Activated CD4-positive, alpha-beta T cell treated with anti-CD3 and anti-CD28 coated beads, Interleukin-2, amount 50 U/mL, for 1 hour (primary cell): ENCODE measurements around the gene MCTP1.

Source experiments
- DNase-seq: peaks from one replicate; pipeline ENCODE4 v3.0.0-alpha.2; 2020

MCTP1 gene

DNA sequence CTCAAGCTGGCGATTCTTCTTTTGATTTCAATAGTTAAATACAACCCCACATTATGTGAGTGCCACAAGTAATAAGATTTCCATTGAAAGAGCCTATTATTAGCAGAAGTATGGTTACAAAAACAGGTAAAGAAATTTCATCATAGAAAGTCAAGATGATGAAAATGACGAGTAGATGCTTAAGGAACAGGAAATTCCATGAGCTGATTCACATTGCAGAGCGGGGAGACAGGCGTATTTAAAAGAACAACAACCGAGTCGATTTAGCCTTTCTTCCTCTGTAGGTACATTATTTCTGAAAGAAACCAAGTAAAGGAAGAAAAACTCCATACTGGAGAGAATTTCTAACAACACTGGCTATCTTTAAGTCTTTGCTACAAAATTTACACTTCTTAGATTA lies 356.0 kb downstream of the MCTP1 start:
- no peak for DNase-seq

DNA sequence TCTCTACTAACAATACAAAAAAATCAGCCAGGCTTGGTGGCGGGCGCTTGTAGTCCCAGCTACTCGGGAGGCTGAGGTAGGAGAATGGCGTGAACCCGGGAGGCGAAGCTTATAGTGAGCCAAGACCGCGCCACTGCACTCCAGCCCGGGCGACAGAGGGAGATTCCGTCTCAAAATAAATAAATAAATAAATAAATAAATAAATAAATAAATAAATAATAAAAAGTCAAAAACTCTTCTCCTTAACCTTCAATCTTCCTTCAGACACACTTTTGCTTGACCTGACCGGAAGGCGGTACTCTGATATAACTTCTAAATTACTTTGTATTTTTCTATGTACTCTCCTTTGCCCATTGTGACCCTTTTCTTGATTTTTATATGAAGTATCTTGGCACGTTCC lies 364.3 kb downstream of the MCTP1 start:
- DNase-seq, result no peak

DNA sequence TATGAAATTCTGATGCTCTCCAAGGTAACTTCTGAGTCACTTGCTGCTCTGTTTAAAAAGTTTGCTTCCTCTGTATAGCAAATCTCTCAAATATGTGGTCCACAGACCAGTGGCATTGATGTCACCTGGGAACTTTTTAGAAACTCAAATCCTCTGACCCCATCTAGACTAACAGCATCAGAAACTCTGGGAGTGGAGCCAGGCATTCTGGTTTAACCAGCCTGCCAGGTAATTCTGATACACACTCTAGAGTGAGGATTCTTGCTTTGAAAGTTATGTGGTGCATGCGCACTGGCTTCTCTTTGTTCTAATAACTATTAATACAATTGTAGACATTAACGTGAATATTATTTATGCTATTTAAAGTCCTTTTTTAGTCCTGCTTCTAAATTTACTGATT lies 368.3 kb downstream of the MCTP1 start:
- no peak for DNase-seq

DNA sequence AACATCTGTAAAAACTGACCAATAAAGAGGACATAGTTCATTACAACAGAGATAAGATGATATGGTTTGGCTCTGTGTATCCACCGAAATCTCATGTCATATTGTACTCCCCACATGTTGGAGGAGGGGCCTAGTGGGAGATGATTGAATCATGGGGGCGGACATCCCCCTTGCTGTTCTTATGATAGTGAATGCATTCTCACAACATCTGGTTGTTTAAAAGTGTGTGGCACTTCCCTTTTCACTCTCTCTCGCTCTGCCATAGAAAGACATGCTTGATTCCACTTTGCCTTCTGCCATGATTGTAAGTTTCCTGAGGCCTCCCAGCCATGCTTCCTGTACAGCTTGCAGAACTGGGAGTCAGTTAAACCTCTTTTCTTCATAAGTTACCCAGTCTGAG lies 373.6 kb downstream of the MCTP1 start:
- no peak for DNase-seq

DNA sequence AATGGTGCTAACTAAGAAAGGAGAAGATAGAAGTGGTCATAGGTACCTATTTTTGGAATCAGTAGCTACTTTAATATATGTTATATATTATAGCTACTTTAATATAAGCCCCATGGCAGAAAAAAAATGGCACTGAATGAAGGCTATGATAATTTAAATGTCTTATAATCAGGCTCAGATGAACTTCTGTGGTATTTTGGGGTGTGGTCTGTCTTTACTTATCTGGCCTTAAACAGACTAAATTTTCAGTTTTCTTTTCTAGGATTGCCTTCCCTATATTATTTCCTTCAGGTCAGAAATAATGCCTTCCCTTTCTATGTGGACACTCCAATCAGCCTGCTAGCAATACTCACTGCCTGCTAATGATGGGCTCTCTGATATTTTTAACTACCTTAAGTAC lies 374.2 kb downstream of the MCTP1 start:
- no peak for DNase-seq

DNA sequence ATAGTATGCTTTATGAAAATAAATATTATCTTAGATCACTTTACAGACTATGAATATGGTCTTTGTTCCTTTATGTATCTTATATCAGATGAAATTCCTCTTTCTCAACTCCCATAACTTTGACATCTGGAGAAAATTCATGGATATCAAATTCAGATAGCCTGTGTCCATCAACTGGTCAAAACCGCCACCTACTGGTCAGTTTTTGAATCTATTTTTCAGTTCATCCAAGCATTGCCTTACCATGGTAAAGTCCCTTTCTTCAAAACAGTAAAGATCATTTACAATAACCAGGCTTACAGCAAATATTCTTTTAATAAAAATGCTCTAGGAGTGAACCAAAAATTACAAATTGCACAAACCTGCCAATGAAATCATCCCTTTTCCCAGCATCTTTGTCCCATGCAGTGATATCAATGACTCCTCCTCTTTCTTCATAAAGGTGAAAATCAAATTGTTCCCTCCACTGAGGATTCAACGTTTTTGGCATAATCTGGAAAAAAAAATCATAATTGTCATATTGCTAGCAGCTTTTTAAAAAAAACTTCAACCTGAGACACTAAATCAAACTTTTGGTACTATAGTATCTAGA lies 375.9 kb downstream of the MCTP1 start:
- DNase-seq, result no peak

DNA sequence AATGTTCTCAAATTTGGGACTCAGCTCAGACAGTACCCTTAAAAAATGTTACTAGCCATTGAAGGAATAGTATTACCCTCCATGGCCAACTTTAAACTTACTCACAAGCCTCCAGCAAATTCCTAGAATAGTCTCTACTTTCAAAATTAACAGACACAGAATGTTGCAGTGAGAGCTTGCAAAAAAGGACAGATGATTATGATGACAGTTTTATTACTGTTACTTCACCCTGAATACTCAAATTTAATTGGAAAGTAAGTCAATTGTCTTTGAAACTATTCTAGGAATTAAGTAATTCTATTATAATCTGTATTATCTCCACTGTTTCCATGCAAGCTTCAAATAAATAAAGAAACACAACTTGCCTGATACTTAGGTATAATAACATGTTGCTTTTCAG lies 378.1 kb downstream of the MCTP1 start:
- no peak for DNase-seq

DNA sequence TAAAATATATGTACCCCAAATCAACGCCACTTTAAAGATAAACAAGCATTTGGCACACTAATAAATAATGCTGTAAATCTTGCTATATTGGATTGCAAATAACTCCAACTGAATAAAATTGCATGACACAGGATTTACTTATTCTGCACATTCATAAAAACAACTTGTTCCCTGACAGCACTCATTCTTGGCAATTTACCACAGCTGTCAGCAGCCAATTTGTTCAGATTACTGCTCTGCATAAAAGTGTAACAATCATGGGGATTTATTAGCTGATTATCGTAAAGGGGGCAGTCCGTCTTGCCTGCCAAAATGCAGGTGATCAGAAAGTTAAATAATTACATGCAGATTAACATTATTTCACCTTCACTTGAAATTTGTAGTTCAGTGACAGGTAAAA lies 381.2 kb downstream of the MCTP1 start:
- no peak for DNase-seq

DNA sequence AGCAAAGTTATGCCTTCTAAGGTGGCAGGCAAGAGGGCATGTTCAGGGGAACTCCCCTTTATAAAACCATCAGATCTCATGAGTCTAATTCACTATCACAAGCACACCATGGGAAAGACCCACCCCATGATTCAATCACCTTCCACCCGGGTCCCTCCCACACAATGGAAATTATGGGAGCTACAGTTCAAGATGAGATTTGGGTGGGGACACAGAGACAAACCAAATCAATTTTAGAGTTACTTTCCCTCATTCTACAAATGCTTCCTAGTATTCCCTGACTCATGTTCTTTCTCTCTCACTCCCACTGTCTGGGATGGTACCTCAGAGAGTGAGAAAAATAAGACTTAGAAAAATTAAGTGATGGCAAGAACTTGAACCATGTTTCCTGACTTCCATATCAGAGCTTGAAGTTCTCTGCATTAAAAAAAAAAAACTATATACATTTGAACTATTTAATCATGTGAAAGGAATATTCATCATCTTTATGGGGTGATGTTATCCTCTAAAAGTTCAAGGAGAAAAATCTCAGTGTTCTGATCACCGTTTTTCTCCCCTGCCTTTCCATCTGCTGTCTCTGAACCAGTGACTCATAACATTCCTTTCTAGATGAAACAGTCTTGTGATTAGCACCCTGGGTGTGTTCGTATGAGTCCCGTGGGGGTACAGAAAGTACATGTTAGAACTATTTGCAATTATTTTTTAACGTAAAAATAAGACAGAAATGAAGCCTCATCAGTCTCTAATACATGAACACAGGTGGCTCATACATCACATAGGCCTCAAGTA lies 383.5 kb downstream of the MCTP1 start:
- DNase-seq, result no peak

DNA sequence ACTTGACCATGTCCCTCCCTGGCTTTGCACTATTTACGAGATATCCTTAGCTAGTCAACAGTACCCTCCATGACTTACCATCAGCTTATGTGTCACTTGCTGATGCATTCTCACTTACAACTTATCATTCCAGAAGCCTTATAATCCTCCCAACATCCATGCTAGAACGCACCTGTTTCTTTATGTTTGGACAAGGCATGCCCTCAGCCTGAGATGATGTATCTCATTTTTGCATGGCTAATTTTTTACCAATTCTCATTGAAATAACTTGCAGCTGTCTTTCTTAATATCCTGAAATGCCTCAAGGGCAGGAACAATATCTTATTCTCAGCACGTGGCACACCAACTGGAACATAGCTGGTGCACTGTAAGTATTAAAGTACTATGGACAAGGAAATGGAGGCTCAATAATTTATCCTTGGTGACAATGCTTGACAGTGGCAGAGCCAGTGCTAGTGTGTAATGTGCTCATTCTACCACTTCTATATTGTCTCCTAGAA lies 384.8 kb downstream of the MCTP1 start:
- DNase-seq, result no peak

DNA sequence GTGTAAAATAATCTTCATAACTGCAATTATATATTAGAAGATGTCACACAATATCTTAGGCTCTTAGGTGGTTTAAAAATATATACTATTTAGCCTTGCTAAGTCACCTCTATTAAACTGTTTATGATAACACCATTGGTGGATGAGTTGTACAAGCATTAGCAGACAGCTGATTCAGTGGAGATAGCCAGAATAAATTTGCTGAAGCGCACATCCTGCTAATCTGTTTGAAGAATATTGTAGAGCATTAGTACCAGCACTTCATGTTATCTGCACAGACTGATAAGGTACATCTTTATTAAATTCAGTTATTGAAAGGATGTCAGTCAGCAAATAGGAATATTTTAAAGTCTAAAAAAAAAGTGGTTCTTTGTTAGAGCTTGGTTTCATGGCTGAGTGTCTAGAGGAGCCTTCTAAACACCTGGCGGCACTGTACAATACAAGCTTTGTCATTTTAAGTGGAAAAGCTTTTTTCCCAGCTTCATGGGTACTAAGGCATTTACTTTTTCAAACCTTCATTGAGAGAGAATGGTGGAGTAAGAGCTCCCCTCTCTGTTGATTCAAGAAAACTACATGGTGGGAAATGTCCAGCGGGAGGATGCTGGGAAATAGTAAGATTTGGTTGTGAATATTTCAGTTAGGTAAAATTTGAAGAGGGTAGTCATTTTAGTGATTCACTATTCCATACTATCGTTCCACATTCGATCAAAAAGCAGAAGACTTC lies 391.3 kb downstream of the MCTP1 start:
- no peak for DNase-seq

DNA sequence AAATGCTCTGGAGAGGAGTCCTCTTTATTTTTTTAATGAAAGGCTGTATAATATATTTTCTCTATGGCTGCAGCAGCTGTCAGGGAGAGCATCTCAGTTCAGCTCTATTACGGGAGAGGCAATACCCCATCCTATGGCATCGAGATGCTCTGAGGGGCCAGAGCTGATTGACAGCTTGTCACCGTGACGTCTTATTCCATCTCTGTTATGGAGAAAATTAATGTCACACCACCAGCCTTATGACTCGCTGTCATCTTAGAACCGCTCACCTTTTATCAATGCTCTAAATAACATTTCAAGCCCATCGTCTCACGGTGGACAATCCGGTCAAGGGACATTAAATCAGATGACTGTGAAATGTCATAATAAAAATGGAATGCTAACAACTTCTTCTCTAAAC lies 392.9 kb downstream of the MCTP1 start:
- DNase-seq, result no peak

DNA sequence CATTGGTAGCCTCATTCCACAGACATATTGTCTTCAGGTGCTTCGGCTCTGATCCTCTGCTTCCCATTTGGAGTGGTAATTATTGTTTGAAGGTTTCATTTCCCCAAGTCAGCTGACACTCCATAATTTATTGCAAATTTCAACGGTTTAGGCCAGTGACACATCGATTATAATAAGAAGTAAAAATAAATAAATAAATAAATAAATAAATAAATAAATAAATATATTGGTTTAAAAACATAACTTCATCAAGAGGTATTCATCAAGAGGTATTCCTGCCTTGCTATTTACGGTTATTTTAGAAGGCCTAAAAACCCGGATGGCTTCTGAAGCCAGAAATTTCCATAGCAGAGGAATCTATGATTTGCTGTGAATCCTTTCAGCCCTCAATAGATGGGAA lies 393.3 kb downstream of the MCTP1 start:
- DNase-seq, result no peak

DNA sequence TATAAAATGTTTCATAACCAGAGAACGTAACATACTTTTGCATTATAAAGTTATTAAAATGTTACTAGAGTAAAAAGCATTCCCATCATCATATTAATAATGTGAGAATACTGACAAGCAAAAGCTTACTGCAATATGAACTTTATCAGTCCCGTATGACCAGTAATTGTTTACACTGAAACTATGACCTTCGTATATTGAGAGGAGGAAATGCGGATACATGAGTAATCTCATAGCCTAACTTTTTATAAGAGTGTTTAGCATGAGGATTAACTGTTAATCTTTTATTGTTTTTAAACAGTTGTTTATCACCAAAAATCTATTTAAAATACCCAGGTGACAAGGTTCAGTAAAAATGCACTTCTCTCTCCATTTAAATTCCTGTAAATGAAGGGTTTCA lies 394.0 kb downstream of the MCTP1 start:
- no peak for DNase-seq

DNA sequence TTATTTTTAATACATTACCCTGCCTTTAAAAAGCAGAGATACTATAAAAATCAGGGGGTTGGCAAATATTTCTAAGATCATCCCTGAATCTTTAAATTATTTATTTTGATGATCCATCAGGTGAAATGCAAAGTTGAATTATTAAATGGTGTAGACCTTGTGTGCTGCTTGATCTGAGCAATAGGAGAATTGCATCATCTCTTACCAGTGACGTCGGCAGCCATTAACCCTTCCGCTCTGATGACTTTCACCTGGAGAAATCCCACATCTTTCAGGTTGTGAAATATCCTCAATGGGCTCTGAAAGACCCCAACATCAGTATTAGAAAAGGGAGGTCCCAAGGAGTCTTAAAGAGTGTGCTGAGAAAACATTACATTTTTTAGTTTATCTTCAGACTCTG lies 396.2 kb downstream of the MCTP1 start:
- no peak for DNase-seq

DNA sequence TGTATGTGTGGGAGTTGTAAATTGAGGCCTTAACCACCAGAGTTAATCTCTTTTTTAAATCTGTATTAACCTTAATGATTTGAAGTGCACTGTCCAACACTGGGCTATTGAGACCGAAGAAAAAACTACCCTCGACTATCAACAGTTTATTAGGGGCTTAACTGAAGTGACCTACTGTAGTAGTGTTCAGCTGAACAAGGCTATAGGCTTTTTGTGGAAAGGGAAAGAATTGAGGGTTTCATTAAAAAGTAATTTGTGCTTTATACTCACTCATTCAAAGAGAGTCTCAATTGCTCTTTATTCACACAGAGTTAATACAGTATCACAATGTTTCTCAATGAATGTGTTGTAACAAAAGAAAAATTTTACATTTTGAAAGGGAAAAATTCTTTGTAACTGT lies 399.0 kb downstream of the MCTP1 start:
- no peak for DNase-seq

DNA sequence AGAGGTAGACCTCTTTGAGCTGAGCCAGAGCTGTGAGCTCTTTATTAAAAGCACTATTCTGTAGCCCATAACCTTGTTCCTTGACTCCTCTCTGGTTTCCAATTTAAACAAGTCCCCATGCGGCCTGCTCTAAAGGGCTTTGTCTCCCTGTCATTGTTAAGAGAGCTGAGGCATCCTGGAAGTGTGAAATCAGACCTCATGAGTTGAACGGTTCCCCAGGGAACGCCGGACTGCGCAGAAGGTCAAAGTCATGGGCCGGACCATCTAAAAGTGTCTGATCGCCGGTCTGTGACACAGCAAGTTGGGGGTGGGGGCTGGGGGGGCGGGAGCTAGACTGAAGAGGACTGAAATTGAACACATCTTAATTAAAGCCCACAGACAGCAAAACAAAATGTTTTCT lies 400.6 kb downstream of the MCTP1 start:
- DNase-seq, result no peak

DNA sequence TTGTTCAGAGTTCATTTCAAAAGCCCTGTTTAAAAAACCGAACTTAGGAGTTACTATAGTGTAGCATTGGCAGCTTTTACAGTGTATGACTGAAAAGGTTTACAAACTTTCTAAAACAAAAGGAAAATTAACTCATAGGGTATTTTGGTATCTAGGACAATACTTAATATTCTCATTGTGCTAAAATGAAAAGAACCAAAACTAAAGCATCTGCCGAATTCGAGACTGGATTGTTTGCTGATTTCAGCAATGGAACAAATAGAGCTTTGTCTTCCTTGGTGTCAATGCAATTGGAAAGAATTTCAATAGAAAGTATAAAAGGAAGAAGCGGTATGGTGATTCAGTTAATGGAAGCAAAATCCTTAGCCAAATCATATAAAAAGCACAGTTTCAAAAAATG lies 412.4 kb downstream of the MCTP1 start:
- DNase-seq, result no peak

DNA sequence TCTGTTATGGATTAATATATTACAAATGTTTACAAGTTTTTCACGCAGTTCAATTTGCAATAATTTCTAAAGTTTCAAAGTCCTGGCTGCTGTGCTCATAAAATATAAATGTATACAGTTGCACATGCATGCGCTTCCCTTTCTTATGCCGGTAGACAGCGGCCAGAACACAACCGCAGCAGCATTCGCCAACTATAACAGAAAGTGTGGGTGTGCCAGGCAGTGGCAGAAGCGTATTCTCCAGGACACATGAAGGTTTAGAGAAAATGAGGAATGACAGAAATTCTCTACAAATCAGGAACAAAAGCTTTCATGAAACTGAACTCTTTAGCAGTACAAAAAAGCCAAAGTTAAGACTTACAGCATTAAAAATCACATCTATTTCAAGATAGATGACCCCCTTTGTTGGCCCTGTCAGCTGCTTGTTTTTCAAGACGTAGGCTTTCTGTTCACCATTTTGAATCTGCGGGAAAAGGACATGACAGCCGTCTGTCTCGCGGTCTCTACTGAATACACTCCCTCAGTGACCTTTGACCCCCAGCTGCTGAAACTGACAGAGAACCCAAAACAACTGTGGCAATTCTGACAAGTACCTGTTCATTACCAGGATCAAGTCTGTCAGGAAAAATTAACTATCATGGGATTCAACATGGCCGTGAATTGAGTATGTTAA lies 414.2 kb downstream of the MCTP1 start:
- no peak for DNase-seq

DNA sequence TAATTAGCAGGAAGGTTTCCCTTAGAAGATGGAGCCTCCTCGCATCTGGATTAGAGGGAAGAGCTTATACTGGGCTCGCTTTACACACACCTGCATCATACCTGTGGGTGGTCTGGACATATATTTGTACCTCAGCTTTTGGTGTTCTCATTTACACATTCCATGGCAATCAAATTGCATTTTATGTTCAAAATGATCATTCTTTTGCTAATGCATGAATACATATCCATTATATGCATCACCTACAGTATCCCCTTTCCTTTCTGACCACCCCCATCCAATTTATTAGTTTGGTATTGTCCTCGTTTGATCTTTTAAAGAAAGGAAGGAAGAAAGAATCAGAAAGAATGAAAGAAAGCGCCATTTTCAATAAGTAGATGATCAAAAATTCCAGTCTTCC lies 415.0 kb downstream of the MCTP1 start:
- DNase-seq, result no peak

DNA sequence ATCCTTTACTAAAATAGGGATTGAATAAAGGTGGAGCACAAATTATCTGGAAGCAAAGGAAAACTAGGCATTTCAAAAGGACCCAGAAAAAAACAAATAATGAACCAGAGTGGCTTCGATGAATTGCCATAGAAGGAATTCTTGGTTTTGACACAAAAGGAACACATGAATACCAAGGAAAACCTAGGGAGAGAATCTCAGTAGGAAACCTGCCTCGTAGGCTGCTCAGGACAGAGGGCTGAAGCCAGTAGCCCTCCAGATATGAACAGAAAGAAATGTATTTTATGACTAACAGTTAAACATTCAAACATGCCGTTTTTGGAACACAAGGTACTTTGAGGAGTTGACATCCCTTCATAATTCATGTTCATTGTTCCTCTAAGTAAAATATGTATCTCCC lies 420.9 kb downstream of the MCTP1 start:
- no peak for DNase-seq

DNA sequence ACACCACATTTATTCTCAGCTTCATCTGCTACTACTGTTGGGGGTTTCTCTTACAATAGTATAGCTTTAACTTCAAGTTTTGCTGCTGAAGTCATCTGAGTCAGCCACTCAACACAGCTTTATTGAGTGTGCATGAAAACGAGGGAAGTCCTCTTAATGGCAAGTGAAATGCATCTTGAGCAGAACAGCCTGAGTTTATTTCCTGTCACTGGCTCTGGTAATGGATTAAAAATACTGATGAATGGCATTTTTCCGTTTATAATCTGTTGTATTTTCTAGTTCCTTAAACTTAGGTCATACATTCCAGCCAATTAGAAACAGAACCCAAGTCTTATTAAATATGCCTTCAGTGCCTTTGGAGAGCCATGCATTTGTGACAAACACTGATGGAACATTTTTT lies 427.8 kb downstream of the MCTP1 start:
- no peak for DNase-seq

DNA sequence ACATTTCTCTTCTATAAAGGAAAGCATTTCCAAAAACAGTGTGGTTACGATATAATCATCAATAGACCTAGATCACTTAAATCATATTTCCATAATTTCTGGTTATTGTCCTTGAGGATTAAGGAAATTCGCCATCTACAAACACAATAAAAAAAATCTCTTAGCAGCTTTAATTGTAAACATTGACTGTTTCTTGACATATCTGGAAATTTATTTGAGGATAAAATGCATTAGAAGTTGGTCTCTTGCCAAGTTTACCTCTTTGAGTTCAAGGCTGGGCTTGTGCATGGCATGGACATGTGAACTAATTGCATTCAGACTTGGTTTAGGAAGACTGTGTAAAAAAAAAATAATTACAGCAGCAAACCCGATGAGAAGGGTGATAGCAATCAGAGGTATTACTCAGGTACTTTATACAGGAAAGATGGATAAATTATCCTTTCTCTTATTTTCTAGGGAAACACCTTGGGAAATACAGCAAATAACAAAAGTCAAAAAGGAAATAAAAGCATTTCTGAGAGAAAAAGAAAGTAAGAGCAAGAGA lies 428.6 kb downstream of the MCTP1 start:
- no peak for DNase-seq
